PC-3 (cell line): ENCODE data around the gene CROCC2. TPM values are rescaled to one million over a fixed set of nuclear protein-coding genes. Genes with fewer than 3 reads are reported as not detected.

Source experiments
- ATAC-seq: fragments of 200-7000 bp; cut with Tn5 transposase; 2 replicates; pipeline ENCODE4 v1.9.1; 2020; ENCODE audit warnings: mild to moderate bottlenecking, moderate library complexity
- BruUV-seq: library from RNA; stranded (reverse); fragments of 400-500 nt; replicated peaks from 2 replicates; lab custom pipeline; 2021; lab: Mats Ljungman, UMichigan
- CTCF ChIA-PET: fragments of 300-600 bp; sonication (Branson Sonifier 250); formaldehyde crosslinking; loops from one replicate; lab custom pipeline; 2022; ENCODE audit warnings: antibody characterized with exemption; lab: Charles Lee
- POLR2A ChIA-PET: fragments of 300-600 bp; sonication (Branson Sonifier 250); formaldehyde crosslinking; loops from one replicate; lab custom pipeline; 2022; ENCODE audit warnings: antibody characterized with exemption; ENCODE audit not compliant: unreplicated experiment; lab: Charles Lee
- DNase-seq: peaks from one replicate; pipeline ENCODE4 v3.0.0-alpha.2; 2015
- H2AFZ ChIP-seq: fragments of 300-600 bp; sonication (generic); 2 replicates; pipeline ENCODE4 v1.6.0; 2016; ENCODE audit warnings: antibody characterized with exemption, low read length
- H3F3A ChIP-seq: fragments of 300-600 bp; sonication (generic); one replicate; pipeline ENCODE4 v1.6.0; 2017; ENCODE audit warnings: antibody characterized with exemption, low read length, control low read depth, mild to moderate bottlenecking; ENCODE audit not compliant: unreplicated experiment
- H3K27ac ChIP-seq: fragments of 300-600 bp; sonication (generic); 2 replicates; pipeline ENCODE4 v1.5.1; 2016; ENCODE audit warnings: mild to moderate bottlenecking, low read length
- H3K27me3 ChIP-seq: fragments of 300-600 bp; sonication (generic); 2 replicates; pipeline ENCODE4 v1.6.1; 2016; ENCODE audit warnings: low read length, mixed read lengths
- H3K36me3 ChIP-seq: fragments of 300-600 bp; sonication (generic); 2 replicates; pipeline ENCODE4 v1.6.1; 2016; ENCODE audit warnings: low read depth, mixed run types, low read length, mixed read lengths
- H3K4me1 ChIP-seq: fragments of 300-600 bp; sonication (generic); 2 replicates; pipeline ENCODE4 v1.5.1; 2016; ENCODE audit warnings: low read length; ENCODE audit not compliant: insufficient read depth
- H3K4me2 ChIP-seq: fragments of 300-600 bp; sonication (generic); 2 replicates; pipeline ENCODE4 v1.6.0; 2016; ENCODE audit warnings: low read length
- H3K4me3 ChIP-seq: fragments of 300-600 bp; sonication (generic); 2 replicates; pipeline ENCODE4 v1.5.1; 2016; ENCODE audit warnings: mild to moderate bottlenecking, low read length, mixed read lengths
- H3K79me2 ChIP-seq: fragments of 300-600 bp; sonication (generic); 2 replicates; pipeline ENCODE4 v1.6.1; 2017; ENCODE audit warnings: low read length, mixed read lengths
- H3K9ac ChIP-seq: fragments of 300-600 bp; sonication (generic); 2 replicates; pipeline ENCODE4 v1.6.0; 2016; ENCODE audit warnings: mild to moderate bottlenecking, low read length
- H3K9me2 ChIP-seq: fragments of 300-600 bp; sonication (generic); replicated peaks from 2 replicates; pipeline ENCODE4 v1.6.1; 2016; ENCODE audit warnings: mixed run types, low read length, mixed read lengths
- H3K9me3 ChIP-seq: fragments of 300-600 bp; sonication (generic); 2 replicates; pipeline ENCODE4 v1.6.1; 2016; ENCODE audit warnings: low read length, mixed read lengths
- H4K20me1 ChIP-seq: fragments of 300-600 bp; sonication (generic); 2 replicates; pipeline ENCODE4 v1.6.1; 2016; ENCODE audit warnings: low read length, mixed read lengths
- EZH2 ChIP-seq: fragments of 300-600 bp; sonication (generic); IDR thresholded peaks from one replicate; pipeline ENCODE4 v1.6.1; 2017; ENCODE audit warnings: antibody characterized with exemption, mild to moderate bottlenecking, low read length; ENCODE audit not compliant: unreplicated experiment
- EZH2phosphoT487 ChIP-seq: fragments of 300-600 bp; sonication (generic); IDR thresholded peaks from 2 replicates; pipeline ENCODE4 v1.6.1; 2018; ENCODE audit warnings: mild to moderate bottlenecking, antibody characterized with exemption, low read length, borderline replicate concordance
- intact Hi-C: fragments of 100-400 bp; cut with micrococcal nuclease; formaldehyde crosslinking; loops from 2 replicates; pipeline ENCODE4 v1.9.0; 2023
- total RNA-seq: library from RNA; depleted of rRNA; stranded (reverse); fragments of >200 nt; gene quantifications from 2 replicates; pipeline ENCODE4 v1.2.3, GENCODE V29; 2014
- TF ChIP-seq, protein P1 (sequence below): fragments of 300-600 bp; sonication (generic); conservative IDR thresholded peaks from 2 replicates; pipeline ENCODE4 v1.5.1; 2017; ENCODE audit warnings: antibody characterized with exemption, low read depth, mild to moderate bottlenecking, low read length

Gene CROCC2
- total RNA-seq, 1 experiment from 2014 or later, result not detected

GRCh38 chr2:240966457-240966905 is 60.3 kb downstream of the CROCC2 start:
- no TSS peak for BruUV-seq

DNA sequence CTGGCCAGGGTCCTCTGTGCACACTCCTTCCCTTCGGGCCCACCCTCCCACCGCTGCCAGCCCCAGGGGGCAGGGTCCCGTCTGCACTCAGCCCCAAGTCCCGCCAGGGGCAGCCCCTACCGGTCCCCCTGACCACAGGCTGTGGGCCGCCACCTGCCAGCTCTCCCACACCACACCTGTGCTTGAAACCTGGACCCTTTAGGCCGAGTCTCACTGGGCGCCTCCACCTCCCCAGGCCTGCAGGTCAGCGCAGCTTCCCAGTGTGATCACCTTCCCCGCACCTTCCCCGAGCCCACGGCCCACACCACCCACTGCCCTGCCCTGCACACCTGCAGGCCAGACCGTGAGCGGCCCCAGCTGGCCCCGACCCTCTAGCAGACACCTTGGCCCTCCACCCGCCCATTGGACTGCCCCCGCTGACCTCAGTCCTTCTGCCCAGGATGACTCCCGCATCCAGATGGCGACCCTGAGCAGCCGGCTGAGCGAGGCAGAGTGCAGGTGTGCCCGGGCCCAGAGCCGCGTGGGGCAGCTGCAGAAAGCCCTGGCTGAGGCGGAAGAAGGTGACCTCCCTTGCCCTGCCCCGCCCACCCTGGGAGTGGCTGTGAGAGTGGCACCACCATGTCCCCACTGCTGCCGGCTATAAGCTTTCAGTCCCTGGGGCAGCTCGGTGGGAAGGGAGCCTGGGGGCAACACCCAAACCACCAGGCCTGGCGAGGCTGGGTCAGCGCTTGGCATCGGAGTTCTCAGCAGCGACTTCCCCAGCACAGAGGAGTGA is 61.0 kb downstream of the CROCC2 start:
- ATAC-seq (no peak), DNase-seq (no peak)
- H3K36me3 ChIP-seq, result no peaks in the 10 kb centered on the region
- no peak overlapping the region for H2AFZ ChIP-seq
- no peak for TF ChIP-seq EZH2
- TF ChIP-seq, protein P1, sequence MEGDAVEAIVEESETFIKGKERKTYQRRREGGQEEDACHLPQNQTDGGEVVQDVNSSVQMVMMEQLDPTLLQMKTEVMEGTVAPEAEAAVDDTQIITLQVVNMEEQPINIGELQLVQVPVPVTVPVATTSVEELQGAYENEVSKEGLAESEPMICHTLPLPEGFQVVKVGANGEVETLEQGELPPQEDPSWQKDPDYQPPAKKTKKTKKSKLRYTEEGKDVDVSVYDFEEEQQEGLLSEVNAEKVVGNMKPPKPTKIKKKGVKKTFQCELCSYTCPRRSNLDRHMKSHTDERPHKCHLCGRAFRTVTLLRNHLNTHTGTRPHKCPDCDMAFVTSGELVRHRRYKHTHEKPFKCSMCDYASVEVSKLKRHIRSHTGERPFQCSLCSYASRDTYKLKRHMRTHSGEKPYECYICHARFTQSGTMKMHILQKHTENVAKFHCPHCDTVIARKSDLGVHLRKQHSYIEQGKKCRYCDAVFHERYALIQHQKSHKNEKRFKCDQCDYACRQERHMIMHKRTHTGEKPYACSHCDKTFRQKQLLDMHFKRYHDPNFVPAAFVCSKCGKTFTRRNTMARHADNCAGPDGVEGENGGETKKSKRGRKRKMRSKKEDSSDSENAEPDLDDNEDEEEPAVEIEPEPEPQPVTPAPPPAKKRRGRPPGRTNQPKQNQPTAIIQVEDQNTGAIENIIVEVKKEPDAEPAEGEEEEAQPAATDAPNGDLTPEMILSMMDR, result no peak
- no peak for TF ChIP-seq EZH2phosphoT487
- H3K9me3 ChIP-seq, result no peaks in the 10 kb centered on the region
- ChIA-PET POLR2A (no interaction called here), CTCF (no interaction called here)
- H3K9ac ChIP-seq, result no peak overlapping the region
- no peaks in the 10 kb centered on the region for H3K79me2 ChIP-seq
- no peak overlapping the region for H3K27ac ChIP-seq
- H3K9me2 ChIP-seq, result no peaks in the 10 kb centered on the region
- no peak overlapping the region for H3K4me2 ChIP-seq
- no peaks in the 10 kb centered on the region for H4K20me1 ChIP-seq
- H3K4me1 ChIP-seq, result no peaks in the 10 kb centered on the region
- BruUV-seq, result no TSS peak
- intact Hi-C loops, result no loop called here
- H3F3A ChIP-seq, result no peaks in the 10 kb centered on the region
- no peaks in the 10 kb centered on the region; the same call in 1 of the 2 replicates for H3K27me3 ChIP-seq
- no peak overlapping the region for H3K4me3 ChIP-seq

More at GRCh38 chr2:240966457-240966905, 60.3 kb downstream of the CROCC2 start:
- H3K27ac ChIP-seq, result no peak overlapping the region
- H3K4me2 ChIP-seq, result no peak overlapping the region
- no peaks in the 10 kb centered on the region for H3K79me2 ChIP-seq
- no peaks in the 10 kb centered on the region for H3K9me3 ChIP-seq
- H2AFZ ChIP-seq, result no peak overlapping the region
- H3K9ac ChIP-seq, result no peak overlapping the region
- no peaks in the 10 kb centered on the region for H3F3A ChIP-seq
- TF ChIP-seq, protein P1, result no peak
- TF ChIP-seq EZH2phosphoT487 (no peak), EZH2 (no peak)
- POLR2A ChIA-PET, result no interaction called here
- ATAC-seq (no peak), DNase-seq (no peak)
- CTCF ChIA-PET, result no interaction called here
- no peaks in the 10 kb centered on the region for H4K20me1 ChIP-seq
- H3K9me2 ChIP-seq, result no peaks in the 10 kb centered on the region
- H3K4me3 ChIP-seq, result no peak overlapping the region
- H3K27me3 ChIP-seq, result no peaks in the 10 kb centered on the region
- intact Hi-C loops, result no loop called here
- no peaks in the 10 kb centered on the region for H3K4me1 ChIP-seq
- H3K36me3 ChIP-seq, result no peaks in the 10 kb centered on the region
